ENCODE results near the gene ZBTB2.
"Not testable (repeated sequence)": the region's sequence is repeated elsewhere in the genome, so short reads cannot be mapped to it uniquely, and the experiment has no call there.

The ZBTB2 gene

DNA sequence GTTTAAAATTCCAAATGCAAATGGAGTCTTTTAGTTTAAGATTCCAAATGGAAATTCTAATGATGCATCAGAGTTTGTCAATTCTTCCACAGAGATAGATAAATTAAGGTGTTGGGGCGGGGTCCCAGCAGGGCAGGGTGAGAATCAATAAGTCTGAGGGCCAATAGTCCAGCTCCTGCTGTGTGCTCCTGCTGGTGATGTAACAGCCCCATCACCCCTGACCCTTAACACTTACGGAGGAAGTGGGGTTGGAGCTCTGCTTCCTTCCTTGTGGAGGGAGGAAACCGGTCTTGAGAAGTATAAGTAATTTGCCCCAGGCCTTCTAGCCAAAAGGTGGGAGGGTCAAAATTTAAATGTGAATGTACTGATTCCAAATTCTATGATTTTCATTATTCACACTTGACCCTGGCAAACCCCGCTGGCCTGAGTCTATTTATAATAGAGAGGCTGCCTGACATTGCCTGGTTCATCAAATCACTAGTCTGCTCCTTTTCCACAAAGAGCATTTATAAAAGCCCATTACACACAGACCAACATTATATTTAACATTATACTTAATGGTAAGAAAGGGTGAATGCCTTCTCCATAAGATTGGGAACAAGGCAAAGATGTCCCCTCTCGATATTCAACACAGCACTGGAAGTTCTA, 17.2 kb downstream of the ZBTB2 start:
- H3K4me3 ChIP-seq (ENCODE audit: low read depth, low read length) = no peak overlapping the region

- no peak overlapping the region for H3K4me3 ChIP-seq (ENCODE audit: low read depth, low read length)
Measured at GRCh38 chr6:151372164-151372563, 19.2 kb downstream of the ZBTB2 start.

DNA sequence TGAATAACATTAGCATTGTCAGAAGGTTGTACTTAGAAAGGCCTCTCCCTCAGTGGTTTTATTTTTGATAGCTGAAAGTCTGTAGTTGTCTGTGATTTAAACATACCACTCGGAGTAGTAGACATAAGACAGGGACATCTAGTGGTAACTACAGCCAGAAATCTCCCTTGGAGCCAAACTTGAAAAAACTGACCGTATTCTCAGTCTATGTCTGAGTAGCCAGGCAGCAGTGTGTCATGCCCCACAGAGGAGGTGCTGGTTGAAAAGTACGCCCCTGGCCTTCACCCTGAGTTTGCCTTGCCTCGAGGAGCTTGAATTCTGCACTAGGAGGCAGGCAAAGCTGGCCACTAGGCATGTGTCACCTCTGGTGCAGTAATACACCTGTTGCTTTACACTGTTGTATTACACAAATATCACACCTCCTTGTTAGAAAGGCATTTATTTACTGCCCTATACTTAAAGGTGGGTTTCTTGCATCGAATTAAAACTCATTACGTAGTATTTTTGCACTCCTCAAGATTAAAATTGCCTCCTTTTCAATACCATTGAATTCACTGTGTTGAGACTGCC, 20.8 kb downstream of the ZBTB2 start:
- H3K4me3 ChIP-seq (ENCODE audit: low read depth, low read length) = no peak overlapping the region

- H3K4me3 ChIP-seq (ENCODE audit: low read depth, low read length) = no peak overlapping the region
Measured at GRCh38 chr6:151365233-151365632, 26.1 kb downstream of the ZBTB2 start.

GRCh38 chr6:151359486-151359885, 31.9 kb downstream of the ZBTB2 start:
- no peak overlapping the region for H3K4me3 ChIP-seq (ENCODE audit: low read depth, low read length)

DNA sequence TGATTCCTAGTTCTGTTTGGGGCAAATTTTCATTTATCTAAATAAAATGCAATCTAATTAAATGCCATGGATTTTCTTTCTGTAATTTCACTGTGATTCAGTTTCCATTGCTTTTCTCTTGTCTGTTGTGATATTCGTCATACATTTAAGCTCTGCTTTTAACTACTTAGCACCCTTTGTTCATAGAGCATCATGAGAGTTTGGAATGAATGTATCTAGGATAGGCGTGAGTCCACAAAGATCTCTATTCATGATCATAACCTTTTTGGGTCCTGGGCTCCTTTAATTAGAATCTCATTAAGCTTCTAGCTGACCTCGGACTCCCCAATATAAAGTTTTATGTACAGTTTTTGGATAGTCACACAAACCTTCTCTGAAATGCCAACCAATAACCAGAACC, 32.9 kb downstream of the ZBTB2 start:
- H3K4me3 ChIP-seq (ENCODE audit: low read depth, low read length) = no peak overlapping the region

DNA sequence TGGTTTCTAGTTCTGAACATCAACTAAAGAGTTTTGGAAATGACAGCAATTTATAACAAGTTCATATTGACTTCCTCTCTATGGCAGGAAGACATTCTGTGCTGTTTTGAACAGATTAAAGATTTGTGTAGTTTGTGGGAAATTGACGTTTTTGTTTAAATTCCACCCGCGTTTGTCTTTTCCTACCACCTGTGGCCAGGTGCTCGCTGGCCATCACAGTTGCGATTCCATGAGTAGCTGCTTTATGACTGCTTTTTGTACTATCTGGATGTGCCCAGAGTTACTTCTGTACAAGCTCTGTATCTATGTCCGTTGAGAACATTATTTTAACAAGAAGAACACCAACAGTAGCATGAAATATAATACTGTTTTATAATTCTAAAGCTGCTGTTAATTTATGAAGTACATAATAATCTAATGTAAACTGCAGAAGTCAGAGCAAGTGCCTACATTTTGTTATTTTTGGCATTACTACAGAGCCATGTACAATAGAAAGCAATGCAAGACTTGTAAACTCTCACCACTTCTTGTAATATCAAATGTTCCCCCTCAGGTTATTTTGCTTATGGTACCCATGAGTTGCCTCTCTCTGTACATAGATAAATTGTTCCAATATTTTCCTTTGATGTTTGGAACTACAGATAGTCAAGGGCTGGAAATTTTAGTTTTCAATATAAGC, 33.5 kb downstream of the ZBTB2 start:
- H3K4me3 ChIP-seq (ENCODE audit: low read depth, low read length) = no peak overlapping the region

DNA sequence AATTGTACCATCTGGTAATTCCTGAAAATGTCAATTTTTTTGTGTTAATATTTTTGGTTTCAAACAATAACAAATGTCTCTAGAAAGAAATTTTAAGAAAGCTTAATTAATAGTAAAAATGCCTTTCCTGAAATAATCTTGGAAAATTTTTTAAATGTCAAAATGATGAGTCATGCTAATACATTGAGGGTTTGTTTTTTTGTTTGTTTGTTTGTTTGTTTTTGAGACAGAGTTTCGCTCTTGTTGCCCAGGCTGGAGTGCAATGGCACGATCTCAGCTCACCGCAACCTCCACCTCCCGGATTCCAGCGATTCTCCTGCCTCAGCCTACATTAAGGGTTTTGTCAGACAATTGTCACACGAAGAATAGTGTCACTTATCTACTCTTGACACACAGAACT, 34.4 kb downstream of the ZBTB2 start:
- not testable (repeated sequence) for H3K4me3 ChIP-seq (ENCODE audit: low read depth, low read length)

DNA sequence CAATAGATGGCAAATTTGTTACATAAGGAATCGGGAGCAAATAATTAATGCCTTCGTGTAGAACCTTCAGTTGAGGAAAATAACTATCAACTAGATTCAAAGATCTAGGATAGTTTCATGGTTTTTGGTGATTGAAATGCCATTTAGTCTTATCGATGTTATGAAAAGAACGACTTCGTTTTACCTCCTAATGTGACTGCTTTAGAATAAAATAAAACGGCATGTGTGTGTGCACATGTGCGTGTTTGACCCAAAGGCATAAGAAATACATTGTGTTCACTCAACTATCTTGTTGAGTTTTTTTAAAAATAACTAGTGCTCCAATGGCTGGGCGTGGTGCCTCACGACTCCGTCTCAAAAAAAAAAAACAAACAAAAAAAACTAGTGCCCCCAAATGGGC, 37.6 kb downstream of the ZBTB2 start:
- H3K4me3 ChIP-seq (ENCODE audit: low read depth, low read length) = no peak overlapping the region

GRCh38 chr6:151352410-151353396, 38.7 kb downstream of the ZBTB2 start:
- no peak overlapping the region for H3K4me3 ChIP-seq (ENCODE audit: low read depth, low read length)

- H3K4me3 ChIP-seq (ENCODE audit: low read depth, low read length) = no peak overlapping the region
Measured at GRCh38 chr6:151351731-151352130, 39.6 kb downstream of the ZBTB2 start.

DNA sequence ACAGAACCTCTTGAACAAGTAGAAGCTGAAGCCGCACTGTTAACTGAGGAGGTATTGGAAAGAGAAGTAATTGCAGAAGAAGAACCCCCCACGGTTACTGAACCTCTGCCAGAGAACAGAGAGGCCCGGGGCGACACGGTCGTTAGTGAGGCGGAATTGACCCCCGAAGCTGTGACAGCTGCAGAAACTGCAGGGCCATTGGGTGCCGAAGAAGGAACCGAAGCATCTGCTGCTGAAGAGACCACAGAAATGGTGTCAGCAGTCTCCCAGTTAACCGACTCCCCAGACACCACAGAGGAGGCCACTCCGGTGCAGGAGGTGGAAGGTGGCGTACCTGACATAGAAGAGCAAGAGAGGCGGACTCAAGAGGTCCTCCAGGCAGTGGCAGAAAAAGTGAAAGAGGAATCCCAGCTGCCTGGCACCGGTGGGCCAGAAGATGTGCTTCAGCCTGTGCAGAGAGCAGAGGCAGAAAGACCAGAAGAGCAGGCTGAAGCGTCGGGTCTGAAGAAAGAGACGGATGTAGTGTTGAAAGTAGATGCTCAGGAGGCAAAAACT, 40.1 kb downstream of the ZBTB2 start:
- no peak overlapping the region for H3K4me3 ChIP-seq (ENCODE audit: low read depth, low read length)

- H3K4me3 ChIP-seq (ENCODE audit: low read depth, low read length) = no peak overlapping the region
Measured at GRCh38 chr6:151350442-151351145, 40.8 kb downstream of the ZBTB2 start.

- H3K4me3 ChIP-seq (ENCODE audit: low read depth, low read length) = no peak overlapping the region
Measured at GRCh38 chr6:151349651-151350270, 41.6 kb downstream of the ZBTB2 start.

DNA sequence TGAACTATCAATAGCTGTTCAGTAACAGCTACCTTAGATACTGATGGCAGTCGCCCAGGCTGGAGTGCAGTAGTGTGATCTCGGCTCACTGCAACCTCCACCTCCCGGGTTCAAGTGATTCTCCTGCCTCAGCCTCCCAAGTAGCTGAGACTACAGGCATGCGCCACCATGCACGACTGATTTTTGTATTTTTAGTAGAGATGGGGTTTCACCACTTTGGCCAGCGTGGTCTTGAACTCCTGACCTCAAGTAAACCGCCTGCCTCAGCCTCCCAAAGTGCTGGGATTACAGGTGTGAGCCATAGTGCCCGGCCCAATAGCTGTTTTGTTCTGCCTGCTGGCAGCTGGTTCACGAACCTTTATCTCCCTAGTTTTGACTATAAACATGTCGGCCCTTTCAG, 48.6 kb downstream of the ZBTB2 start:
- H3K4me3 ChIP-seq (ENCODE audit: low read depth, low read length) = not testable (repeated sequence)

- no peak overlapping the region for H3K4me3 ChIP-seq (ENCODE audit: low read depth, low read length)
Measured at GRCh38 chr6:151341476-151342195, 49.7 kb downstream of the ZBTB2 start.

- H3K4me3 ChIP-seq (ENCODE audit: low read depth, low read length) = no peak overlapping the region
Measured at GRCh38 chr6:151340219-151340978, 51.0 kb downstream of the ZBTB2 start.

DNA sequence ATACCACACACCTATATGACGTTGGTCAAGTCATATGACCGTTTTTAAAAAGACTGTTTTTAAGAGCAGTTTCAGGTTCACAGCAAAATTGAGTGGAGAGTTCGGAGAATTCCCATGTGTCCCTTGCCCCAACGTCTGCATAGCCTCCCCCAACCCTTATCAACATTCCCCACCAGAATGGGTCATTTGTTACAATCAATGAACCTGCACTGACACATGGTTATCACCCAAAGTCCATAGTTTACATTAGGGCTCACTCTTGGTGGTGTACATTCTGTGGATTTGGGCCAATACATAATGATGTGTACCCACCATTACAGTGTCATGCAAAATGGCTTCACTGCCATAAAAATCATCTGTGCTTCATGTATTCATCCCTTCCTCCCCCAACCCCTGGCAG, 52.0 kb downstream of the ZBTB2 start:
- H3K4me3 ChIP-seq (ENCODE audit: low read depth, low read length) = no peak overlapping the region

All from iPS-11a (cell line).